Trophoblast cell (in vitro differentiated cells and primary cell): ENCODE measurements around the gene CEACAM4.

Experiments used
- DNase-seq, 2 donors: peaks; one replicate each; pipeline ENCODE4 v3.0.0-alpha.2; 2016
- H2AFZ ChIP-seq: 2 replicates; pipeline ENCODE4 v1.6.1; 2013; ENCODE audit warnings: low read length, moderate library complexity, mild to moderate bottlenecking; ENCODE audit not compliant: insufficient read depth, poor library complexity
- H2AK5ac ChIP-seq: 2 replicates; pipeline ENCODE4 v1.6.1; 2013; ENCODE audit warnings: mild to moderate bottlenecking, low read length
- H2BK120ac ChIP-seq: 2 replicates; pipeline ENCODE4 v1.6.1; 2013; ENCODE audit warnings: low read length, mild to moderate bottlenecking, moderate library complexity; ENCODE audit not compliant: insufficient read depth, poor library complexity
- H2BK12ac ChIP-seq: 2 replicates; pipeline ENCODE4 v1.6.1; 2013; ENCODE audit warnings: mild to moderate bottlenecking, low read length, moderate library complexity
- H2BK5ac ChIP-seq: 2 replicates; pipeline ENCODE4 v1.6.1; 2013; ENCODE audit warnings: low read length, low read depth, moderate library complexity, mild to moderate bottlenecking; ENCODE audit not compliant: poor library complexity
- H3K14ac ChIP-seq: 2 replicates; pipeline ENCODE4 v1.6.1; 2013; ENCODE audit warnings: mild to moderate bottlenecking, low read length
- H3K18ac ChIP-seq: 2 replicates; pipeline ENCODE4 v1.6.1; 2013; ENCODE audit warnings: mild to moderate bottlenecking, low read length
- H3K23ac ChIP-seq: 2 replicates; pipeline ENCODE4 v1.6.1; 2013; ENCODE audit warnings: low read length
- H3K27ac ChIP-seq: 2 replicates; pipeline ENCODE4 v1.5.1; 2013; ENCODE audit warnings: low read depth, mild to moderate bottlenecking, inconsistent platforms, low read length, moderate library complexity
- H3K27me3 ChIP-seq: 2 replicates; pipeline ENCODE4 v1.6.1; 2013; ENCODE audit warnings: inconsistent platforms, mild to moderate bottlenecking, low read length, moderate library complexity; ENCODE audit not compliant: insufficient read depth
- H3K36me3 ChIP-seq, 2 experiments: 1 replicate in 1 of 2; 2 replicates in 1 of 2; pipeline ENCODE4 v1.6.1; 2013; ENCODE audit warnings: low read length in 2 of 2, mild to moderate bottlenecking in 2 of 2, moderate library complexity in 1 of 2; ENCODE audit not compliant: insufficient read depth in 2 of 2, control insufficient read depth in 1 of 2
- H3K4ac ChIP-seq: 2 replicates; pipeline ENCODE4 v1.6.1; 2013; ENCODE audit warnings: low read depth, mild to moderate bottlenecking, low read length, moderate library complexity
- H3K4me1 ChIP-seq, 2 experiments: 1 replicate in 1 of 2; 2 replicates in 1 of 2; pipeline ENCODE4 v1.6.1; 2013; ENCODE audit warnings: low read length in 2 of 2, mild to moderate bottlenecking in 2 of 2, moderate library complexity in 1 of 2; ENCODE audit not compliant: insufficient read depth in 2 of 2, control insufficient read depth in 1 of 2
- H3K4me2 ChIP-seq: 2 replicates; pipeline ENCODE4 v1.6.1; 2013; ENCODE audit warnings: inconsistent platforms, mild to moderate bottlenecking, low read length, moderate library complexity
- H3K4me3 ChIP-seq: 2 replicates; pipeline ENCODE4 v1.5.1; 2013; ENCODE audit warnings: mild to moderate bottlenecking, low read depth, low read length, inconsistent platforms
- H3K79me1 ChIP-seq: one replicate; pipeline ENCODE4 v1.6.1; 2013; ENCODE audit warnings: low read length
- H3K79me2 ChIP-seq: 2 replicates; pipeline ENCODE4 v1.6.1; 2013; ENCODE audit warnings: low read length, mild to moderate bottlenecking; ENCODE audit not compliant: control insufficient read depth, insufficient read depth, poor library complexity
- H3K9ac ChIP-seq: 2 replicates; pipeline ENCODE4 v1.6.1; 2013; ENCODE audit warnings: mild to moderate bottlenecking, low read length
- H3K9me3 ChIP-seq: 2 replicates; pipeline ENCODE4 v1.6.1; 2013; ENCODE audit warnings: low read depth, mild to moderate bottlenecking, control low read depth, inconsistent platforms, low read length; ENCODE audit not compliant: insufficient read depth
- H4K12ac ChIP-seq: 2 replicates; pipeline ENCODE4 v1.6.1; 2013; ENCODE audit warnings: low read depth, mild to moderate bottlenecking, low read length, moderate library complexity
- H4K8ac ChIP-seq: 2 replicates; pipeline ENCODE4 v1.6.1; 2013; ENCODE audit warnings: low read depth, mild to moderate bottlenecking, low read length, moderate library complexity
- H4K91ac ChIP-seq: one replicate; pipeline ENCODE4 v1.6.1; 2013; ENCODE audit warnings: low read depth, mild to moderate bottlenecking, low read length, moderate library complexity
- whole genome bisulfite sequencing: extraction: QIAGEN DNeasy Blood & Tissue Kit; methylation state at CpG from one replicate; pipeline ENCODE4 v1.1.7; 2013; ENCODE audit warnings: missing lambda C conversion rate; ENCODE audit not compliant: insufficient read length, insufficient coverage; ENCODE audit errors: extremely low coverage; 5-methylcytosine and 5-hydroxymethylcytosine counted together

The CEACAM4 gene

GRCh38 chr19:41649827-41650226 lies 23.0 kb upstream of the CEACAM4 start:
- Histone ChIP-seq H2AK5ac (no peak overlapping the region), H3K4me2 (no peak overlapping the region), H3K14ac (no peak overlapping the region), H3K4ac (no peak overlapping the region), H3K23ac (no peak overlapping the region), H3K9ac (no peak overlapping the region), H3K9me3 (peaks cover 21% of the 10 kb centered on the region), H3K79me1 (no peaks in the 10 kb centered on the region), H2BK12ac (no peak overlapping the region), H3K4me3 (no peak overlapping the region), H3K36me3 (no peaks in the 10 kb centered on the region), H4K91ac (no peak overlapping the region), H4K12ac (no peak overlapping the region), H2AFZ (no peak overlapping the region), H4K8ac (no peak overlapping the region), H3K4me1 (no peaks in the 10 kb centered on the region), H3K27me3 (no peaks in the 10 kb centered on the region), H3K27ac (no peak overlapping the region), H2BK5ac (no peak overlapping the region), H3K79me2 (no peaks in the 10 kb centered on the region), H2BK120ac (no peak overlapping the region), H3K18ac (no peak overlapping the region)
- no peak for DNase-seq
- no CpG with 5 or more reads among the region's 3 CpGs for WGBS

- H4K91ac ChIP-seq: no peak overlapping the region
- no peaks in the 10 kb centered on the region for H3K27me3 ChIP-seq
- H4K8ac ChIP-seq: no peak overlapping the region
- no peak overlapping the region for H3K9ac ChIP-seq
- H3K79me1 ChIP-seq: no peaks in the 10 kb centered on the region
- H2BK12ac ChIP-seq: no peak overlapping the region
- H3K27ac ChIP-seq: no peak overlapping the region
- H3K4me2 ChIP-seq: no peak overlapping the region
- no peaks in the 10 kb centered on the region for H3K79me2 ChIP-seq
- no peaks in the 10 kb centered on the region for H3K36me3 ChIP-seq
- H3K23ac ChIP-seq: no peak overlapping the region
- no CpG with 5 or more reads among the region's 14 CpGs for WGBS
- H4K12ac ChIP-seq: no peak overlapping the region
- peaks cover 12% of the 10 kb centered on the region for H3K9me3 ChIP-seq
- no peak overlapping the region for H3K4me3 ChIP-seq
- peak in 1 of 2 donors; percentile 3 for DNase-seq
- no peak overlapping the region for H3K18ac ChIP-seq
- H2BK120ac ChIP-seq: no peak overlapping the region
- H3K4me1 ChIP-seq: no peaks in the 10 kb centered on the region
- no peak overlapping the region for H3K4ac ChIP-seq
- H2BK5ac ChIP-seq: no peak overlapping the region
- no peak overlapping the region for H3K14ac ChIP-seq
- H2AK5ac ChIP-seq: no peak overlapping the region
- H2AFZ ChIP-seq: no peak overlapping the region
Measured at GRCh38 chr19:41646589-41647204, 19.8 kb upstream of the CEACAM4 start.

GRCh38 chr19:41641879-41642485 lies 15.1 kb upstream of the CEACAM4 start:
- Histone ChIP-seq H2BK5ac (no peak overlapping the region), H3K9me3 (peaks cover 18% of the 10 kb centered on the region), H3K23ac (no peak overlapping the region), H4K8ac (no peak overlapping the region), H2AFZ (no peak overlapping the region), H2BK120ac (no peak overlapping the region), H3K9ac (no peak overlapping the region), H3K27me3 (no peaks in the 10 kb centered on the region), H4K91ac (no peak overlapping the region), H3K36me3 (no peaks in the 10 kb centered on the region), H3K14ac (no peak overlapping the region), H3K4me2 (no peak overlapping the region), H4K12ac (no peak overlapping the region), H3K4me1 (no peaks in the 10 kb centered on the region), H3K18ac (no peak overlapping the region), H3K27ac (no peak overlapping the region), H2AK5ac (no peak overlapping the region), H3K4me3 (no peak overlapping the region), H3K4ac (no peak overlapping the region), H3K79me1 (no peaks in the 10 kb centered on the region), H3K79me2 (no peaks in the 10 kb centered on the region), H2BK12ac (no peak overlapping the region)
- peak; percentile 23 to 79 for DNase-seq
- WGBS: no CpG with 5 or more reads among the region's 6 CpGs

DNA sequence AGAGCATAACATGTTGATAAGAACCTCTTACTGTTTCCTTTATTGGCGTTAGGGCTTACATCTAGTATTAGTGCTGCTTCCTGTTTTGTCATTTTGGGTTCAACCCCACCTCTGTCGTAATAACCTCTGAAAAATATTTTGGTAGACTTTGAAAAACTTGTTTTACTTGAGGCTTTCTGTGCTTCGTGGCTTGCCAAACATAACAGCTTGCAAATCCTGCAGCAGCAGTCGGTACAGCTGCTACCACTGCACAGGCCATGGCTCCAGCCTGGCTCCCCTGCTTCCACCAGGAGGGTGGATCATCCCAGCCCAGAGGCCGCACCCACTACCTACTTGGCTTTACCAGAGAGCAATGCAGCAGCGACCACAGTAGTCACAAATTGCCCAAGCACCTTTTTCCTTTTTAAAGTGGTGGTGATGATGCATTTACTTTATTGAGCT lies 11.8 kb upstream of the CEACAM4 start:
- no peak for DNase-seq
- Histone ChIP-seq H3K14ac (no peak overlapping the region), H3K9me3 (peaks cover 17% of the 10 kb centered on the region), H3K4me1 (no peaks in the 10 kb centered on the region), H4K12ac (no peak overlapping the region), H3K27me3 (no peaks in the 10 kb centered on the region), H3K27ac (no peak overlapping the region), H3K18ac (no peak overlapping the region), H3K79me1 (no peaks in the 10 kb centered on the region), H2BK120ac (no peak overlapping the region), H2BK12ac (no peak overlapping the region), H3K23ac (no peak overlapping the region), H4K8ac (no peak overlapping the region), H3K79me2 (no peaks in the 10 kb centered on the region), H2AK5ac (no peak overlapping the region), H3K4me3 (no peak overlapping the region), H3K4ac (no peak overlapping the region), H2BK5ac (no peak overlapping the region), H3K4me2 (no peak overlapping the region), H3K9ac (no peak overlapping the region), H4K91ac (no peak overlapping the region), H2AFZ (no peak overlapping the region), H3K36me3 (no peaks in the 10 kb centered on the region)
- WGBS: no CpG with 5 or more reads among the region's 6 CpGs
